Gastroesophageal sphincter (tissue), 3 donors: Measurements from ENCODE around the gene CPNE4.

Experiments
- CTCF ChIP-seq, 4 experiments: fragments of 200-600 bp in 2 of 4; fragments of 450-650 bp in 2 of 4; sonication (generic) in 1 of 4; IDR thresholded peaks; one replicate each; pipeline ENCODE4 v1.5.1; 2017 to 2019; ENCODE audit warnings: antibody characterized with exemption in 4 of 4, mild to moderate bottlenecking in 2 of 4, moderate library complexity in 2 of 4
- POLR2A ChIP-seq, 2 donors: fragments of 450-650 bp; IDR thresholded peaks; one replicate each; pipeline ENCODE4 v1.6.1; 2017; ENCODE audit warnings: antibody characterized with exemption in 2 of 2, mild to moderate bottlenecking in 2 of 2, moderate library complexity in 1 of 2
- POLR2AphosphoS5 ChIP-seq: sonication (generic); formaldehyde crosslinking; IDR thresholded peaks from one replicate; pipeline ENCODE4 v1.6.1; 2017; ENCODE audit warnings: antibody characterized with exemption

DNA sequence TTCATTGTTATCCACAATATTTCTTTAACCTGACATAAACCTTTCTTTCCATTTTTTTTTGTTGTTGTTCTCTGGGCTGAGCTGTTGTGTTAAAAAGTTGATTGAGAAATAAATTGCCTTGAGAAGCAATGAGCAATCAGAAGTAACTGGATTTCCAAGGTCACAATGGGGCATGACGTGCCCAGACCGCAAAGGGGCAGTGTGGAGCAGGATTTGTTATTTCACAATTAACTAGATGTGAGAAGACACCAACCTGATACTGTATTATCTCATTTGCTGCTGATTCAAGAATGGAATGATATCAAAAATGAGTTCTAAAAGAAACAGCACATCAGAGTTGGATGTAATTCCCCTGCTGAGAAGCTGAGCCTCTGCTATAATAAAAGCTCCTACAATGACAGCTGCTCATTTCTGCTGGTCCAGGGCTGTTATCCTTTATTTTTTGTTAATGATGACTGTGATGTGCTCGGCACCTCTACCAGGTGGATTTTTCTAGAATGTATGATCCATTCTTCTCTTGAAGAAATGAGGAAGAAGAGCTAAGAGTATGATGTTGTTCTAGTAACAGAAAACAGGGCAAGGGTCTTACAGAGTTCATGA lies 28.1 kb downstream of the CPNE4 start:
- no peak for TF ChIP-seq CTCF (IDR thresholded peaks at IDR 0.05)
- TF ChIP-seq POLR2AphosphoS5: no peak
- no peak for TF ChIP-seq POLR2A (IDR thresholded peaks at IDR 0.05)
